GM18519 (cell line): ENCODE data around the gene ANXA6.
A peak's percentile ranks its signal among the peaks of the same experiment; 100 is the strongest.

Experiments used
- ATAC-seq: cut with Tn5 transposase; IDR thresholded peaks from one replicate; pipeline ENCODE4 v1.9.1; 2021; ENCODE audit warnings: mild to moderate bottlenecking, moderate library complexity; ENCODE audit not compliant: unreplicated experiment, low FRiP score

The ANXA6 gene

GRCh38 chr5:151154931-151155774 lies 2.4 kb downstream of the ANXA6 start:
- no peak for ATAC-seq

GRCh38 chr5:151153766-151154272 lies 3.8 kb downstream of the ANXA6 start:
- ATAC-seq = no peak

- no peak for ATAC-seq
Measured at GRCh38 chr5:151153300-151153699, 4.3 kb downstream of the ANXA6 start.

- ATAC-seq = peak; percentile 36
Measured at GRCh38 chr5:151151793-151152192, 5.8 kb downstream of the ANXA6 start.

GRCh38 chr5:151151263-151151660 lies 6.3 kb downstream of the ANXA6 start:
- no peak for ATAC-seq

GRCh38 chr5:151150471-151151262 lies 6.9 kb downstream of the ANXA6 start:
- ATAC-seq = peak; percentile 46

GRCh38 chr5:151148583-151148982 lies 9.0 kb downstream of the ANXA6 start:
- ATAC-seq = no peak

- no peak for ATAC-seq
Measured at GRCh38 chr5:151147033-151147432, 10.5 kb downstream of the ANXA6 start.

- ATAC-seq = no peak
Measured at GRCh38 chr5:151146061-151146460, 11.5 kb downstream of the ANXA6 start.

GRCh38 chr5:151144922-151145321 lies 12.7 kb downstream of the ANXA6 start:
- no peak for ATAC-seq

GRCh38 chr5:151144275-151144674 lies 13.3 kb downstream of the ANXA6 start:
- ATAC-seq = no peak

- no peak for ATAC-seq
Measured at GRCh38 chr5:151143645-151144044, 13.9 kb downstream of the ANXA6 start.

- no peak for ATAC-seq
Measured at GRCh38 chr5:151142933-151143332, 14.6 kb downstream of the ANXA6 start.

- ATAC-seq = peak; percentile 76
Measured at GRCh38 chr5:151141535-151141934, 16.0 kb downstream of the ANXA6 start.

GRCh38 chr5:151140686-151141459 lies 16.7 kb downstream of the ANXA6 start:
- no peak for ATAC-seq

- no peak for ATAC-seq
Measured at GRCh38 chr5:151139646-151140045, 17.9 kb downstream of the ANXA6 start.

GRCh38 chr5:151139015-151139414 lies 18.6 kb downstream of the ANXA6 start:
- ATAC-seq = no peak

GRCh38 chr5:151138114-151138513 lies 19.5 kb downstream of the ANXA6 start:
- no peak for ATAC-seq

- no peak for ATAC-seq
Measured at GRCh38 chr5:151137067-151137825, 20.3 kb downstream of the ANXA6 start.

- peak; percentile 47 for ATAC-seq
Measured at GRCh38 chr5:151134228-151134627, 23.4 kb downstream of the ANXA6 start.
